ENCODE data around the gene THADA. TPM values are rescaled to one million over a fixed set of nuclear protein-coding genes. Genes with fewer than 3 reads are reported as not detected.

Gene THADA
- total RNA-seq (10 to 100 TPM; 34.1 to 43.0 (median 41.0) TPM), polyA plus RNA-seq (10 to 100 TPM; 11.7 to 22.2 TPM), total RNA-seq (94.6 reads per million, percentile 84 among the genes with 10 or more reads in this experiment)

GRCh38 chr2:43595603-43596412 lies at the start of gene THADA:
Gene THADA (minus strand): TSS chr2:43596038. CDS start chr2:43592392, 3,646 bp downstream.
- intact Hi-C loops (cut with micrococcal nuclease): loop anchor here (1.0 to 10.0 kb wide), 15 partner anchors 13 to 1235 kb away; partner anchors contain the start of genes COX7A2L (in 2 of the 2), DYNC2LI1 (in 2 of the 2), PPM1B (in 2 of the 2) and ZFP36L2 (in 2 of the 2)
- ATAC-seq (peak; percentile 98), DNase-seq (peak; percentile 83 to 94 (median 91))
- Mint-ChIP-seq H3K27me3 (peaks cover 0 to 6% (median 3%) of the 10 kb centered on the region in 5 donors), H3K27ac (peak within 1 kb of the TSS; percentile 90 to 98 (median 97)), H3K9me3 (no peaks in the 10 kb centered on the region), H3K4me3 (peak within 1 kb of the TSS; percentile 82 to 96 (median 94)), H3K36me3 (peaks cover 0 to 3% (median 0%) of the 10 kb centered on the region in 5 donors), H3K4me1 (peaks cover 23 to 48% (median 38%) of the 10 kb centered on the region in 7 donors)
- ChIA-PET POLR2A (interaction anchor here (0.7 to 2.4 kb wide), 12 partner anchors 9 to 785 kb away, joined by 3 to 19 read pairs (median 4); partner anchors contain the start of gene PLEKHH2), CTCF (interaction anchor here (1.0 to 2.6 kb wide), 3 partner anchors 10 to 18 kb away, joined by 5 to 12 read pairs (median 5); no protein-coding TSS in a partner anchor)
- Histone ChIP-seq H3K27me3 (ENCODE audit: control insufficient read depth in 2 of 2, insufficient read depth in 2 of 2, low read length in 2 of 2) (no peaks in the 10 kb centered on the region), H3K27ac (ENCODE audit: low read depth, low read length) (peak within 1 kb of the TSS; percentile 87), H3K9me3 (ENCODE audit: control insufficient read depth in 2 of 3, low read length in 3 of 3) (no peaks in the 10 kb centered on the region), H3K4me1 (ENCODE audit: control insufficient read depth in 2 of 2, insufficient read depth in 2 of 2, low read length in 2 of 2) (peaks cover 9 to 13% of the 10 kb centered on the region in 2 donors), H3K36me3 (ENCODE audit: control insufficient read depth in 2 of 3, insufficient read depth in 3 of 3, low read length in 3 of 3) (peaks cover 0 to 5% (median 0%) of the 10 kb centered on the region in 3 experiments), H3K4me3 (ENCODE audit: low read length) (peak within 1 kb of the TSS; percentile 79)

- no peak for DNase-seq
Measured at GRCh38 chr2:43643680-43644079, 47.8 kb upstream of the THADA start.

GRCh38 chr2:43642363-43642762 lies 46.5 kb upstream of the THADA start:
- Histone ChIP-seq H3K4me3 (ENCODE audit: low read length) (no peak overlapping the region), H3K27ac (ENCODE audit: low read depth, low read length) (no peak overlapping the region), H3K36me3 (ENCODE audit: control insufficient read depth in 2 of 3, insufficient read depth in 3 of 3, low read length in 3 of 3) (no peaks in the 10 kb centered on the region), H3K27me3 (ENCODE audit: control insufficient read depth in 2 of 2, insufficient read depth in 2 of 2, low read length in 2 of 2) (no peaks in the 10 kb centered on the region), H3K9me3 (ENCODE audit: control insufficient read depth in 2 of 3, low read length in 3 of 3) (no peaks in the 10 kb centered on the region), H3K4me1 (ENCODE audit: control insufficient read depth in 2 of 2, insufficient read depth in 2 of 2, low read length in 2 of 2) (peaks cover 0 to 6% of the 10 kb centered on the region in 2 donors)
- ATAC-seq (no peak), DNase-seq (no peak)
- intact Hi-C loops (cut with micrococcal nuclease): no loop called here
- H3K4me3 Mint-ChIP-seq: no peak overlapping the region
- peaks cover 0 to 32% (median 0%) of the 10 kb centered on the region in 5 donors for H3K27me3 Mint-ChIP-seq
- H3K36me3 Mint-ChIP-seq: peaks cover 0 to 3% (median 0%) of the 10 kb centered on the region in 5 donors
- ChIA-PET CTCF (no interaction called here), POLR2A (no interaction called here)
- no peak overlapping the region for H3K27ac Mint-ChIP-seq
- peaks cover 0 to 18% (median 4%) of the 10 kb centered on the region in 11 donors for H3K9me3 Mint-ChIP-seq
- H3K4me1 Mint-ChIP-seq: peaks cover 0 to 8% (median 7%) of the 10 kb centered on the region in 7 donors

More at GRCh38 chr2:43643680-43644079, 47.8 kb upstream of the THADA start:
- H3K4me3 Mint-ChIP-seq: no peak overlapping the region
- no peak overlapping the region for H3K27ac ChIP-seq (ENCODE audit: low read depth, low read length)
- H3K27ac Mint-ChIP-seq: no peak overlapping the region
- peaks cover 0 to 18% (median 4%) of the 10 kb centered on the region in 11 donors for H3K9me3 Mint-ChIP-seq
- no peak for ATAC-seq
- ChIA-PET CTCF (no interaction called here), POLR2A (no interaction called here)
- intact Hi-C loops (cut with micrococcal nuclease): no loop called here
- no peaks in the 10 kb centered on the region for H3K27me3 ChIP-seq (ENCODE audit: control insufficient read depth in 2 of 2, insufficient read depth in 2 of 2, low read length in 2 of 2)
- no peak overlapping the region for H3K4me3 ChIP-seq (ENCODE audit: low read length)
- H3K36me3 ChIP-seq (ENCODE audit: control insufficient read depth in 2 of 3, insufficient read depth in 3 of 3, low read length in 3 of 3): no peaks in the 10 kb centered on the region
- peaks cover 0 to 3% (median 0%) of the 10 kb centered on the region in 5 donors for H3K36me3 Mint-ChIP-seq
- H3K27me3 Mint-ChIP-seq: peaks cover 0 to 25% (median 0%) of the 10 kb centered on the region in 5 donors
- H3K9me3 ChIP-seq (ENCODE audit: control insufficient read depth in 2 of 3, low read length in 3 of 3): no peaks in the 10 kb centered on the region
- no peaks in the 10 kb centered on the region for H3K4me1 ChIP-seq (ENCODE audit: control insufficient read depth in 2 of 2, insufficient read depth in 2 of 2, low read length in 2 of 2)
- H3K4me1 Mint-ChIP-seq: no peaks in the 10 kb centered on the region

- POLR2A ChIA-PET: interaction anchor here (1.5 kb wide), 1 partner anchor 41 kb away, joined by 3 read pairs; no protein-coding TSS in a partner anchor
- peak within 1 kb of the TSS; percentile 10 to 90 (median 80) for H3K27ac Mint-ChIP-seq
- CTCF ChIA-PET: no interaction called here
- intact Hi-C loops (cut with micrococcal nuclease): loop anchor here (1.0 to 5.0 kb wide), 5 partner anchors 24 to 827 kb away; partner anchors contain the start of genes DYNC2LI1 (in 1 of the 2) and THADA (in 1 of the 2)
- peak within 1 kb of the TSS; percentile 93 for H3K4me3 ChIP-seq (ENCODE audit: low read length)
- peaks cover 0 to 4% of the 10 kb centered on the region in 2 donors for H3K27me3 ChIP-seq (ENCODE audit: control insufficient read depth in 2 of 2, insufficient read depth in 2 of 2, low read length in 2 of 2)
- peaks cover 0 to 10% of the 10 kb centered on the region in 2 donors for H3K4me1 ChIP-seq (ENCODE audit: control insufficient read depth in 2 of 2, insufficient read depth in 2 of 2, low read length in 2 of 2)
- peak; percentile 100 for ATAC-seq
- peaks cover 0 to 3% (median 0%) of the 10 kb centered on the region in 5 donors for H3K36me3 Mint-ChIP-seq
- H3K36me3 ChIP-seq (ENCODE audit: control insufficient read depth in 2 of 3, insufficient read depth in 3 of 3, low read length in 3 of 3): no peaks in the 10 kb centered on the region
- peaks cover 6 to 21% (median 19%) of the 10 kb centered on the region in 7 donors for H3K4me1 Mint-ChIP-seq
- H3K27me3 Mint-ChIP-seq: peaks cover 16 to 55% (median 28%) of the 10 kb centered on the region in 5 donors
- peaks cover 0 to 18% (median 4%) of the 10 kb centered on the region in 11 donors for H3K9me3 Mint-ChIP-seq
- H3K4me3 Mint-ChIP-seq: peak within 1 kb of the TSS; percentile 87 to 100 (median 95)
- DNase-seq: peak; percentile 69 to 89 (median 84)
- peak within 1 kb of the TSS; percentile 56 for H3K27ac ChIP-seq (ENCODE audit: low read depth, low read length)
- H3K9me3 ChIP-seq (ENCODE audit: control insufficient read depth in 2 of 3, low read length in 3 of 3): no peaks in the 10 kb centered on the region
Measured at GRCh38 chr2:43637030-43637803, 41.4 kb upstream of the THADA start, which contains the start of gene PLEKHH2. Gene PLEKHH2 (plus strand): TSS chr2:43637260. CDS start chr2:43644674, 7,414 bp downstream.

- H3K4me1 Mint-ChIP-seq: peaks cover 6 to 21% (median 19%) of the 10 kb centered on the region in 7 donors
- POLR2A ChIA-PET: interaction anchor here (1.5 kb wide), 1 partner anchor 40 kb away, joined by 3 read pairs; no protein-coding TSS in a partner anchor
Measured at GRCh38 chr2:43636621-43637020, 40.8 kb upstream of the THADA start.

More at GRCh38 chr2:43636621-43637020, 40.8 kb upstream of the THADA start:
- Histone ChIP-seq H3K36me3 (ENCODE audit: control insufficient read depth in 2 of 3, insufficient read depth in 3 of 3, low read length in 3 of 3) (no peaks in the 10 kb centered on the region), H3K4me3 (ENCODE audit: low read length) (peak overlapping the region; percentile 93), H3K4me1 (ENCODE audit: control insufficient read depth in 2 of 2, insufficient read depth in 2 of 2, low read length in 2 of 2) (peaks cover 0 to 10% of the 10 kb centered on the region in 2 donors), H3K9me3 (ENCODE audit: control insufficient read depth in 2 of 3, low read length in 3 of 3) (no peaks in the 10 kb centered on the region), H3K27me3 (ENCODE audit: control insufficient read depth in 2 of 2, insufficient read depth in 2 of 2, low read length in 2 of 2) (peaks cover 0 to 4% of the 10 kb centered on the region in 2 donors), H3K27ac (ENCODE audit: low read depth, low read length) (peak overlapping the region; percentile 56)
- H3K27ac Mint-ChIP-seq: peak overlapping the region; percentile 10 to 90 (median 80)
- peaks cover 0 to 3% (median 0%) of the 10 kb centered on the region in 5 donors for H3K36me3 Mint-ChIP-seq
- intact Hi-C loops (cut with micrococcal nuclease): loop anchor here (1.0 to 5.0 kb wide), 5 partner anchors 24 to 826 kb away; partner anchors contain the start of genes DYNC2LI1 (in 1 of the 2) and THADA (in 1 of the 2)
- ATAC-seq: peak; percentile 58
- CTCF ChIA-PET: no interaction called here
- DNase-seq: peak in 1 of 9 donors; percentile 11
- peaks cover 16 to 61% (median 33%) of the 10 kb centered on the region in 5 donors for H3K27me3 Mint-ChIP-seq
- peak overlapping the region; percentile 87 to 100 (median 95) for H3K4me3 Mint-ChIP-seq
- peaks cover 0 to 18% (median 4%) of the 10 kb centered on the region in 11 donors for H3K9me3 Mint-ChIP-seq
